K562 (cell line): ENCODE measurements around the gene EFHB. TPM values are rescaled to one million over a fixed set of nuclear protein-coding genes. Genes with fewer than 3 reads are reported as not detected.

Source experiments
- CBFA2T3 ChIP-seq: fragments of 450-650 bp; IDR thresholded peaks from 2 replicates; pipeline ENCODE4 v1.6.1; 2017
- E2F1 ChIP-seq: sonication (generic); formaldehyde crosslinking; IDR thresholded peaks from 2 replicates; pipeline ENCODE4 v1.8.1; 2023; ENCODE audit warnings: mild to moderate bottlenecking, missing genetic modification reagents, moderate library complexity
- HLTF ChIP-seq: fragments of 450-650 bp; IDR thresholded peaks from 2 replicates; pipeline ENCODE4 v1.6.1; 2016
- HMGN3 ChIP-seq: IDR thresholded peaks from 2 replicates; pipeline ENCODE4 v1.6.1; 2011; ENCODE audit warnings: borderline replicate concordance, low read depth, mild to moderate bottlenecking, mixed read lengths, low read length; ENCODE audit not compliant: insufficient read length; ENCODE audit errors: extremely low read depth
- HSF4 ChIP-seq: fragments of 250-450 bp; sonication (Bioruptor Pico); IDR thresholded peaks from 2 replicates; pipeline ENCODE4 v2.1.2; 2022; ENCODE audit warnings: mild to moderate bottlenecking, moderate library complexity, borderline replicate concordance
- MYNN ChIP-seq, 2 experiments: sonication (generic); formaldehyde crosslinking in 1 of 2; IDR thresholded peaks; 2 replicates each; pipeline versions ENCODE4 v1.5.0 to v1.6.1; 2016 to 2020; ENCODE audit warnings: antibody characterized with exemption in 1 of 2, missing genetic modification reagents in 1 of 2
- POLR2G ChIP-seq: fragments of 200-400 bp; formaldehyde crosslinking; IDR thresholded peaks from 2 replicates; pipeline ENCODE4 v1.6.1; 2017; ENCODE audit warnings: low read depth, mild to moderate bottlenecking, antibody characterized with exemption, low read length, moderate library complexity
- RBM14 ChIP-seq: fragments of 200-400 bp; formaldehyde crosslinking; IDR thresholded peaks from 2 replicates; pipeline ENCODE4 v1.6.1; 2018; ENCODE audit warnings: low read depth, mild to moderate bottlenecking, low read length, moderate library complexity, borderline replicate concordance; ENCODE audit not compliant: insufficient read depth
- RBM34 ChIP-seq: fragments of 200-400 bp; formaldehyde crosslinking; IDR thresholded peaks from 2 replicates; pipeline ENCODE4 v1.6.1; 2018; ENCODE audit warnings: low read length, borderline replicate concordance; ENCODE audit not compliant: insufficient read depth
- SRF ChIP-seq, 2 experiments: fragments of 250-450, 450-650 bp in 1 of 2; sonication (Bioruptor Pico) in 1 of 2; sonication (generic) in 1 of 2; formaldehyde crosslinking; IDR thresholded peaks; 2 replicates each; pipeline versions ENCODE4 v1.5.0 to v1.5.1; 2020 to 2022; ENCODE audit warnings: mild to moderate bottlenecking in 1 of 2, missing genetic modification reagents in 1 of 2
- ZFP36 ChIP-seq: fragments of 150-350 bp; IDR thresholded peaks from 2 replicates; pipeline ENCODE4 v1.6.1; 2018; ENCODE audit warnings: low read length, low read depth; ENCODE audit not compliant: partially characterized antibody
- polyA plus RNA-seq, 8 experiments: library from polyadenylated mRNA; depleted of rRNA in 4 of 8; stranded (reverse) in 5 of 8; unstranded in 3 of 8; fragments of >200 nt; fragmentation: Nextera tagmentation in 2 of 8; fragmentation: Illumina TruSeq in 1 of 8; extraction: Ambion mirVana in 2 of 8; extraction: Trizol in 1 of 8; gene quantifications; 2 replicates each; pipeline versions ENCODE4 v1.2.1 to v1.2.3, GENCODE V29; 2011 to 2014; ENCODE audit warnings: inconsistent platforms in 1 of 8, missing spikeins in 1 of 8
- total RNA-seq, 7 experiments: library from RNA; depleted of rRNA in 6 of 7; stranded (reverse); fragments of >200 nt in 6 of 7; fragmentation: Illumina TruSeq in 2 of 7; extraction: Trizol in 2 of 7; gene quantifications; 2 replicates each; pipeline versions ENCODE4 v1.2.1 to v1.2.3, GENCODE V29; 2011 to 2021; ENCODE audit warnings: low replicate concordance in 1 of 7
- TF ChIP-seq, protein P1 (sequence below): sonication (generic); formaldehyde crosslinking; IDR thresholded peaks from 2 replicates; pipeline ENCODE4 v1.8.0; 2022; ENCODE audit warnings: mild to moderate bottlenecking, missing genetic modification reagents
- TF ChIP-seq, protein P2 (sequence below), 2 experiments: fragments of 450-650 bp; IDR thresholded peaks; 2 replicates each; pipeline ENCODE4 v1.6.1; 2016; ENCODE audit warnings: mild to moderate bottlenecking in 2 of 2, borderline replicate concordance in 1 of 2, low read depth in 1 of 2, moderate library complexity in 1 of 2

Gene EFHB
- total and polyA plus RNA-seq, 9 of the 15 experiments (the other 6 are each of a cell fraction or from before 2014, with no cell fraction given): 1.5 to 4.0 (median 1.8) TPM

DNA sequence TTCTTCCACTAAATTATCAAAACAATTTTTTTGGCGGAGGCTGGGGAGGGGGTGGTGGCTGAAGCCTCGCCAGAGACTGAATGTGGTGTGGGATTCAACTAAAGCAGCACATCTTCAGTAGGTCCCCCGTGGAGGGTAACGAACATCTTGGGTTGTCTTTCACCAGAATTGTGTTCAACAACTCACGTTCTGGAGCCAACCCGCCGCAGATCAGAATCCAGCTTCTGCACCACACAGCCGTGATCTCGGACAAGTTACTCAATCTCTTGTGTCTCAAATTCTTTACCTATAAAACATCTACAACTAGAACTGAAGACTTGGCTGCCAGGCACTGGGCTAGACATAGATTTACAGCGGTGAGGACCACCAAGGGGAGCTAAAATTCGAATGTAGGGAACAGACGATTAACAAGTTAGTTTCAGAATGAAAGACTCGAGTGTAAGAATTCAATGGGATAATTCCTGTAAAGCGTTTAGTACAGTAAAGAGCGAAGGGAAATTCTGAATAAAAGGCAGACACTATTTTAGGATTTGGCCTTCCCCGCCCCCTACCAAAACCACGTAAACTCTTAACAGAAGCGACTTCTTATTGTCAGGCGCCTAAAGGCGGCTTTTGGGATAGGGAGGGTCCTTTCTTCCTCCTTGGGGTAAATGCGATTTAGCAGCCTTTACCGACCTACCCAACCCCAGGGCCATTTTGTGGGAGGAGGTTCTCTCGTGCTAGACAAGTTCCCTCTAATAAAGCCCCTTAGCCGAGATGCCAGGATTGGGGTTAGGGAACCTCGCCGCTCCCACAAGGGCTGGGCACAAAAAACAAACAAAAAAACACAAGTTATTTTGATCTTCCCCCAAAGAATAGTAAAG lies 12.2 kb upstream of the EFHB start (continued):
- TF ChIP-seq, protein P1, sequence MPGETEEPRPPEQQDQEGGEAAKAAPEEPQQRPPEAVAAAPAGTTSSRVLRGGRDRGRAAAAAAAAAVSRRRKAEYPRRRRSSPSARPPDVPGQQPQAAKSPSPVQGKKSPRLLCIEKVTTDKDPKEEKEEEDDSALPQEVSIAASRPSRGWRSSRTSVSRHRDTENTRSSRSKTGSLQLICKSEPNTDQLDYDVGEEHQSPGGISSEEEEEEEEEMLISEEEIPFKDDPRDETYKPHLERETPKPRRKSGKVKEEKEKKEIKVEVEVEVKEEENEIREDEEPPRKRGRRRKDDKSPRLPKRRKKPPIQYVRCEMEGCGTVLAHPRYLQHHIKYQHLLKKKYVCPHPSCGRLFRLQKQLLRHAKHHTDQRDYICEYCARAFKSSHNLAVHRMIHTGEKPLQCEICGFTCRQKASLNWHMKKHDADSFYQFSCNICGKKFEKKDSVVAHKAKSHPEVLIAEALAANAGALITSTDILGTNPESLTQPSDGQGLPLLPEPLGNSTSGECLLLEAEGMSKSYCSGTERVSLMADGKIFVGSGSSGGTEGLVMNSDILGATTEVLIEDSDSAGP: no peak
- TF ChIP-seq E2F1 (CRISPR knock-in tag): peak; percentile 50; the same call in 1 of the 2 replicates
- no peak for TF ChIP-seq HSF4 (CRISPR knock-in tag)
- no peak for TF ChIP-seq POLR2G
- TF ChIP-seq, protein P2, sequence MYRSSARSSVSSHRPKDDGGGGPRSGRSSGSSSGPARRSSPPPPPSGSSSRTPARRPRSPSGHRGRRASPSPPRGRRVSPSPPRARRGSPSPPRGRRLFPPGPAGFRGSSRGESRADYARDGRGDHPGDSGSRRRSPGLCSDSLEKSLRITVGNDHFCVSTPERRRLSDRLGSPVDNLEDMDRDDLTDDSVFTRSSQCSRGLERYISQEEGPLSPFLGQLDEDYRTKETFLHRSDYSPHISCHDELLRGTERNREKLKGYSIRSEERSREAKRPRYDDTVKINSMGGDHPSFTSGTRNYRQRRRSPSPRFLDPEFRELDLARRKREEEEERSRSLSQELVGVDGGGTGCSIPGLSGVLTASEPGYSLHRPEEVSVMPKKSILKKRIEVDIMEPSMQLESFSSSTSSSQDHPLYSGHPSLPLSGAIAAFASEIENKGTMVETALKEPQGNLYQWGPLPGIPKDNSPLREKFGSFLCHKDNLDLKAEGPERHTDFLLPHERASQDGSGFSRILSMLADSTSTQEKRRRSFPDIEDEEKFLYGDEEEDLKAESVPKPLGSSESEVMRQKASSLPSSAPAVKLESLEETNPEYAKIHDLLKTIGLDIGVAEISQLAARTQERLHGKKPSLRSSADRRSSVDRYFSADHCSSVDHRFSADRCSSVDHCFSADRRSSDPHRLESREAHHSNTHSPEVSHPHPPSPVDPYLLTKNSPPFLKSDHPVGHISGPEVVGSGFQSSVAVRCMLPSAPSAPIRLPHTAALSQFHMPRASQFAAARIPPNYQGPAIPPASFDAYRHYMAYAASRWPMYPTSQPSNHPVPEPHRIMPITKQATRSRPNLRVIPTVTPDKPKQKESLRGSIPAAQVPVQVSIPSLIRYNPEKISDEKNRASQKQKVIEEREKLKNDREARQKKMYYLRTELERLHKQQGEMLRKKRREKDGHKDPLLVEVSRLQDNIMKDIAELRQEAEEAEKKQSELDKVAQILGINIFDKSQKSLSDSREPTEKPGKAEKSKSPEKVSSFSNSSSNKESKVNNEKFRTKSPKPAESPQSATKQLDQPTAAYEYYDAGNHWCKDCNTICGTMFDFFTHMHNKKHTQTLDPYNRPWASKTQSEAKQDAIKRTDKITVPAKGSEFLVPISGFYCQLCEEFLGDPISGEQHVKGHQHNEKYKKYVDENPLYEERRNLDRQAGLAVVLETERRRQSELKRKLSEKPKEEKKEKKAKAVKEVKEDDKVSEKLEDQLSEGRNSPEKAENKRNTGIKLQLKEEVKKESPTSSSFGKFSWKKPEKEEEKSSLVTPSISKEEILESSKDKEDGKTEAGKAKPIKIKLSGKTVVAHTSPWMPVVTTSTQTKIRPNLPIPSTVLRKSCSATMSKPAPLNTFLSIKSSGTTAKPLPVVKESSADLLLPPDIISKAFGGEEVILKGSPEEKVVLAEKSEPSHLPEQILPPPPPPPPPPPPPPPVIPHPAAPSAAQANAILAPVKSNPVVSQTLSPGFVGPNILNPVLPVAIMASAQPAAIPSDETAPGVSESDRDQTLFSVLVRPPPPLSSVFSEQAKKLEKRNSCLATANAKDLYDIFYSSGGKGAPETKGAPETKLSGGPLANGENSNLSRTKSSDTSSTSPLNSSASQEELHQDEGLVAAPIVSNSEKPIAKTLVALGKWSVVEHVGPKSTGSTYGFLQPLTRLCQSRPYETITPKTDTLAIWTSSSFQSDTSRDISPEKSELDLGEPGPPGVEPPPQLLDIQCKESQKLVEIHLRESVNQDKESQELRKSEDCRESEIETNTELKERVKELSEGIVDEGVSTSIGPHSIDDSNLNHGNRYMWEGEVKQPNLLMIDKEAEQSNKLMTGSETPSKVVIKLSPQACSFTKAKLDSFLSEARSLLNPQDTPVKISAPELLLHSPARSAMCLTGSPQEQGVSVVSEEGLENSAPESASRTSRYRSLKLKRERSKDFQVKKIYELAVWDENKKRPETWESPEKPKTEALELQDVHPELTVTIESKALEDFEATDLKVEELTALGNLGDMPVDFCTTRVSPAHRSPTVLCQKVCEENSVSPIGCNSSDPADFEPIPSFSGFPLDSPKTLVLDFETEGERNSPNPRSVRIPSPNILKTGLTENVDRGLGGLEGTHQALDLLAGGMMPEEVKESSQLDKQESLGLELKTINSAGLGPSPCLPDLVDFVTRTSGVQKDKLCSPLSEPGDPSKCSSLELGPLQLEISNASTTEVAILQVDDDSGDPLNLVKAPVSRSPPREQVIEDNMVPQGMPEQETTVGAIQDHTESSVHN (IDR thresholded peaks at IDR 0.05; ENCODE audit: borderline replicate concordance in 1 of 2, low read depth in 1 of 2): no peak
- no peak for TF ChIP-seq RBM14
- no peak for TF ChIP-seq ZFP36
- TF ChIP-seq RBM34: no peak
- TF ChIP-seq MYNN (IDR thresholded peaks at IDR 0.05): no peak
- TF ChIP-seq MYNN (CRISPR knock-in tag; IDR thresholded peaks at IDR 0.05): no peak
- no peak for TF ChIP-seq HMGN3
- TF ChIP-seq HLTF: no peak
- no peak for TF ChIP-seq SRF (CRISPR knock-in tag; IDR thresholded peaks at IDR 0.05)
- no peak for TF ChIP-seq CBFA2T3
